Measurements from ENCODE around the gene ARFRP1.

- no peak for TF ChIP-seq POLR2AphosphoS5 (IDR thresholded peaks at IDR 0.05; ENCODE audit: low read depth)
- no peak for TF ChIP-seq CTCF (conservative IDR thresholded peaks at IDR 0.05; ENCODE audit: low read depth in 2 of 2)
- no peak for TF ChIP-seq EZH2 (IDR thresholded peaks at IDR 0.05; ENCODE audit: low read depth, unreplicated experiment)
These were observed 12.1 kb downstream of the ARFRP1 start for GRCh38 chr20:63695424-63696305.
